WI38 (cell line): Measurements from ENCODE around the gene PGR.

Experiments used
- H3K4me3 ChIP-seq: 2 replicates; pipeline ENCODE4 v1.5.1; 2011; ENCODE audit warnings: low read depth, mild to moderate bottlenecking, control low read depth, low read length
- TF ChIP-seq, protein P1 (sequence below): IDR thresholded peaks from 2 replicates; pipeline ENCODE4 v1.5.1; 2012; ENCODE audit warnings: low read depth, mild to moderate bottlenecking, control low read depth, low read length

Gene PGR

DNA sequence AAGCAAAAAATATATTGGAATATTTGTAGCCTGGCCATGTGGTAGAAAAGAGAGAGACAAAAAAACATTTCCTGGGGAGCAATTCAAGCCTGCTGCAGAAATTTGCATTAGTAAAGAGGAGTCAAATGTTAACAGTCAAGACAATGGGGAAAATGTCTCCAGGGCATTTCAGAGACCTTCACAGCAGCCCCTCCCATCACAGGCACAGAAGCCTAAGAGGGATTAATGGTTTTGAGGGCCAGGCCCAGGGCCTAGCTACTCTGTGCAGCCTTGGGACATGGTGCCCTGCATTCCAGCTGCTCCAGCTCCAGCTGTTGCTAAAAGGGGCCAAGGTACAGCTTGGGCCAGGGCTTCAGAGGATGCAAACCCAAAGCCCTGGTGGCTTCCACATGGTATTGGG lies 46.8 kb downstream of the PGR start:
- TF ChIP-seq, protein P1, sequence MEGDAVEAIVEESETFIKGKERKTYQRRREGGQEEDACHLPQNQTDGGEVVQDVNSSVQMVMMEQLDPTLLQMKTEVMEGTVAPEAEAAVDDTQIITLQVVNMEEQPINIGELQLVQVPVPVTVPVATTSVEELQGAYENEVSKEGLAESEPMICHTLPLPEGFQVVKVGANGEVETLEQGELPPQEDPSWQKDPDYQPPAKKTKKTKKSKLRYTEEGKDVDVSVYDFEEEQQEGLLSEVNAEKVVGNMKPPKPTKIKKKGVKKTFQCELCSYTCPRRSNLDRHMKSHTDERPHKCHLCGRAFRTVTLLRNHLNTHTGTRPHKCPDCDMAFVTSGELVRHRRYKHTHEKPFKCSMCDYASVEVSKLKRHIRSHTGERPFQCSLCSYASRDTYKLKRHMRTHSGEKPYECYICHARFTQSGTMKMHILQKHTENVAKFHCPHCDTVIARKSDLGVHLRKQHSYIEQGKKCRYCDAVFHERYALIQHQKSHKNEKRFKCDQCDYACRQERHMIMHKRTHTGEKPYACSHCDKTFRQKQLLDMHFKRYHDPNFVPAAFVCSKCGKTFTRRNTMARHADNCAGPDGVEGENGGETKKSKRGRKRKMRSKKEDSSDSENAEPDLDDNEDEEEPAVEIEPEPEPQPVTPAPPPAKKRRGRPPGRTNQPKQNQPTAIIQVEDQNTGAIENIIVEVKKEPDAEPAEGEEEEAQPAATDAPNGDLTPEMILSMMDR, result no peak
- H3K4me3 ChIP-seq, result no peak overlapping the region

GRCh38 chr11:101063706-101064105 lies 65.9 kb downstream of the PGR start:
- TF ChIP-seq, protein P1, result no peak
- H3K4me3 ChIP-seq, result no peak overlapping the region

GRCh38 chr11:101061606-101062005 lies 68.0 kb downstream of the PGR start:
- no peak overlapping the region for H3K4me3 ChIP-seq
- TF ChIP-seq, protein P1, result no peak

DNA sequence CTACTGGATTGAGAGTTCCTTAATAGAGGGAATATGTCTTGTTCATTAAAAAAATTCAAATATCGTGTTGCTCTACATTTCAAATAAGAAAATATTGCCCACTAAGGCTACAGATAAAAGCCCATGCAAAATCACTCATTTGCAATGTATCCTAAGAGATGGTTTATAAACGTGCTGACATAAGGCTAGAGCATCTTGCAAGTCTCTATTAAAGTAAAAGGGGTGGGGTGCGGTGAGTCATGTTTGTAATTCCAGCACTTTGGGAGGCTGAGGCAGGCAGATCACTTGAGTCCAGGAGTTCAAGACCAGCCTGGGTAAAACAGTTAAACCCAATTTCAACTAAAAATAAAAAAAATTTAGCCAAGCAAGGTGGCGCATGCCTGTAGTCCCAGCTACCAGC lies 70.3 kb downstream of the PGR start:
- no peak overlapping the region for H3K4me3 ChIP-seq
- TF ChIP-seq, protein P1, result no peak

DNA sequence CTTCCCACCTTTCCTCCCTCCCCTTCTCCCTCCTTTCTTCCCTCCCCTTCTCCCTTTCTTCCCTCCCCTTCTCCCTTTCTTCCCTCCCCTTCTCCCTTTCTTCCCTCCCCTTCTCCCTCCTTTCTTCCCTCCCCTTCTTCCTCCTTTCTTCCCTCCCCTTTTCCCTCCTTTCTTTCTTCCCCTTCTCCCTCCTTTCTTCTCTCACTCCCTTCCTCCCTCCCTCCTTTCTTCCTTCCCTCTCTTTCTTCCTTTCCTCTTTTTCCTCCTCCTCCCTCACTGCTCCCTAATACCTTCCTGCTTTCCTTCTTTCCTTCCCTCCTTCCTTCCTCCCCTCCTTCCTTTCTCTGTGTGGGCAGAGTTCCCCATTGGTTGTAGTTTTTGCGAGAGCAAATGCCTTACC lies 76.1 kb downstream of the PGR start:
- TF ChIP-seq, protein P1, result no peak

DNA sequence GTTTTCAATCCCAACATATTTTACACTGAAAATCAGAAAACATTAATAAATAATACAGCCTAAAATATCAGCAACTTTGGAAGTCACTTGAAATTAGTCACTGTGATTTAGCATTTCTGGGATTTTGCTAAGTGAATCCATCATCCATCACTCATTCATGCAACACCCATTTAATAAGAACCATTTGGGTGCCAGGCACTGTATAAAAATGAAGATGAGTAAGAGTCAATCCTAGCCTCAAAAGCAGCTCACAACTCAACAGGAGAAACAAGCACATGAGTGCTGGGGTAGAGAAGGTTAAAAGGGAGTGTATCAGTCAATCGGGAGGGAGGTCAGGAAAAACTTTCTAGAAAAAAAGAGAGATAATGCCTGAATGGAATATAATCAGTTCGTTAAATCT lies 77.9 kb downstream of the PGR start:
- H3K4me3 ChIP-seq, result no peak overlapping the region
- TF ChIP-seq, protein P1, result no peak

More for the DNA sequence above, 76.1 kb downstream of the PGR start:
- no peak overlapping the region for H3K4me3 ChIP-seq

- TF ChIP-seq, protein P1, result no peak
- H3K4me3 ChIP-seq, result no peak overlapping the region
Observed at GRCh38 chr11:101049813-101050212, 79.8 kb downstream of the PGR start.
